Naive thymus-derived CD4-positive, alpha-beta T cell (primary cell): ENCODE data around the gene SUB1. TPM values are rescaled to one million over a fixed set of nuclear protein-coding genes. Genes with fewer than 3 reads are reported as not detected.

Source experiments
- ATAC-seq: fragments of 150-1000 bp; cut with Tn5 transposase; 2 replicates; pipeline ENCODE4 v1.10.0; 2021; ENCODE audit warnings: mild to moderate bottlenecking, moderate library complexity
- CTCF ChIA-PET: fragments of 350-600 bp; sonication (Branson Sonifier 250); formaldehyde crosslinking; loops from one replicate; lab custom pipeline; 2021; ENCODE audit warnings: antibody characterized with exemption; lab: Charles Lee
- POLR2A ChIA-PET: fragments of 350-600 bp; sonication (Branson Sonifier 250); formaldehyde crosslinking; loops from one replicate; lab custom pipeline; 2021; ENCODE audit warnings: antibody characterized with exemption, inconsistent platforms; lab: Charles Lee
- DNase-seq, 9 donors: peaks; one replicate each; pipeline versions ENCODE4 v3.0.0 to v3.0.0-alpha.2; 2020 to 2022; ENCODE audit warnings: mixed read lengths in 1 of 9
- H3K27ac ChIP-seq: one replicate; pipeline ENCODE4 v1.7.0; 2013; ENCODE audit warnings: mild to moderate bottlenecking, low read depth, low read length, moderate library complexity
- H3K27me3 ChIP-seq, 2 donors: one replicate each; pipeline ENCODE4 v1.7.0; 2013; ENCODE audit warnings: low read length in 2 of 2, mild to moderate bottlenecking in 2 of 2, moderate library complexity in 2 of 2; ENCODE audit not compliant: control insufficient read depth in 2 of 2, insufficient read depth in 2 of 2
- H3K36me3 ChIP-seq, 3 experiments: 1 replicate in 2 of 3; 2 replicates in 1 of 3; pipeline ENCODE4 v1.7.0; 2013; ENCODE audit warnings: low read length in 3 of 3, mild to moderate bottlenecking in 3 of 3, moderate library complexity in 1 of 3; ENCODE audit not compliant: insufficient read depth in 3 of 3, control insufficient read depth in 2 of 3
- H3K4me1 ChIP-seq, 2 donors: one replicate each; pipeline ENCODE4 v1.7.0; 2013; ENCODE audit warnings: low read length in 2 of 2, mild to moderate bottlenecking in 2 of 2, moderate library complexity in 1 of 2; ENCODE audit not compliant: control insufficient read depth in 2 of 2, insufficient read depth in 2 of 2
- H3K4me3 ChIP-seq: 2 replicates; pipeline ENCODE4 v1.7.0; 2013; ENCODE audit warnings: mild to moderate bottlenecking, low read length
- H3K9me3 ChIP-seq, 3 experiments: 1 replicate in 2 of 3; 2 replicates in 1 of 3; pipeline ENCODE4 v1.7.0; 2013; ENCODE audit warnings: low read length in 3 of 3; ENCODE audit not compliant: control insufficient read depth in 2 of 3
- H3K27ac Mint-ChIP-seq, 9 donors: one replicate each; pipeline ENCODE4 v1.8.0; 2020 to 2022; ENCODE audit warnings: mixed read lengths in 9 of 9, mild to moderate bottlenecking in 8 of 9, moderate library complexity in 5 of 9, inconsistent platforms in 2 of 9
- H3K27me3 Mint-ChIP-seq, 5 donors: one replicate each; pipeline ENCODE4 v1.8.0; 2021 to 2022; ENCODE audit warnings: mixed read lengths in 5 of 5, mild to moderate bottlenecking in 1 of 5
- H3K36me3 Mint-ChIP-seq, 5 donors: one replicate each; pipeline ENCODE4 v1.8.0; 2020 to 2022; ENCODE audit warnings: mixed read lengths in 5 of 5, mild to moderate bottlenecking in 3 of 5, inconsistent platforms in 1 of 5
- H3K4me1 Mint-ChIP-seq, 7 donors: one replicate each; pipeline ENCODE4 v1.8.0; 2020 to 2022; ENCODE audit warnings: mixed read lengths in 7 of 7, mild to moderate bottlenecking in 3 of 7, inconsistent platforms in 1 of 7
- H3K4me3 Mint-ChIP-seq, 10 donors: one replicate each; pipeline ENCODE4 v1.8.0; 2020 to 2022; ENCODE audit warnings: mild to moderate bottlenecking in 10 of 10, mixed read lengths in 10 of 10, moderate library complexity in 6 of 10, inconsistent platforms in 2 of 10
- H3K9me3 Mint-ChIP-seq, 11 donors: one replicate each; pipeline ENCODE4 v1.8.0; 2020 to 2022; ENCODE audit warnings: mixed read lengths in 11 of 11, mild to moderate bottlenecking in 4 of 11, inconsistent platforms in 1 of 11, moderate library complexity in 1 of 11
- intact Hi-C, 2 donors: fragments of 100-400 bp; cut with micrococcal nuclease; formaldehyde crosslinking; loops; one replicate each; pipeline ENCODE4 v1.15.1; 2023
- polyA plus RNA-seq, 2 donors: library from polyadenylated mRNA; unstranded; fragments of 300-500 nt; fragmentation: Illumina TruSeq; gene quantifications; one replicate each; pipeline ENCODE4 v1.2.3, GENCODE V29; 2021
- total RNA-seq, 6 experiments: library from RNA in 5 of 6; stranded (reverse) in 5 of 6; gene quantifications; 1 replicate in 5 of 6; 2 replicates in 1 of 6; pipeline ENCODE4 v1.2.3 and lab custom pipeline; 2021 to 2026

Gene SUB1
- total and polyA plus RNA-seq, 7 experiments from 2014 or later: 187 to 571 (median 304) TPM

DNA sequence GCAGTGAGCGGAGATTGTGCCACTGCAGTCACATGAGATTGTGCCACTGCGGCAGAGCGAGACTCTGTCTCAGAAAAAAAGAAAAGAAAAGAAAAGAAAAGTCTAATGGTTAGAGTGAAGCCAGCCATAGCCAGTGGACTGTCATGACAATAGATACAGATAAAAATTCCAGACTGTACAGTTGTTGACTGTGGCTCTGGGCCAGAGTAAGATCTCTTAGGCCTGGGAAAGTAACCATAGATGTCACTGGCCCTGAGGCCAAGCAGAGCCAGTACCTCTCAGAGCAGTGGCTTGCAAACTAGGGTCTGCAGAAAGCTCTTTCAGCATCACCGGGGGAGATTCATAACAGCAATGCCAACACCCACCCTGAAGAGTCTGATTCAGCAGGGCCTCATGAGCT, 44.1 kb upstream of the SUB1 start:
- H3K27ac Mint-ChIP-seq: peak overlapping the region in 1 of 9 donors; percentile 76
- Histone ChIP-seq H3K36me3 (no peaks in the 10 kb centered on the region), H3K27ac (no peak overlapping the region), H3K27me3 (no peaks in the 10 kb centered on the region), H3K4me3 (no peak overlapping the region), H3K9me3 (no peaks in the 10 kb centered on the region), H3K4me1 (peaks cover 0 to 19% of the 10 kb centered on the region in 2 donors)
- DNase-seq: no peak
- H3K27me3 Mint-ChIP-seq: no peaks in the 10 kb centered on the region
- intact Hi-C loops: no loop called here
- peaks cover 7 to 75% (median 21%) of the 10 kb centered on the region in 7 donors for H3K4me1 Mint-ChIP-seq
- peaks cover 3 to 47% (median 15%) of the 10 kb centered on the region in 5 donors for H3K36me3 Mint-ChIP-seq
- H3K4me3 Mint-ChIP-seq: peak overlapping the region in 1 of 10 donors; percentile 44
- ATAC-seq: no peak
- POLR2A ChIA-PET: no interaction called here
- CTCF ChIA-PET: interaction anchor here (0.7 kb wide), 1 partner anchor 48 kb away, joined by 3 read pairs; no protein-coding TSS in a partner anchor
- H3K9me3 Mint-ChIP-seq: peaks cover 0 to 6% (median 0%) of the 10 kb centered on the region in 11 donors

DNA sequence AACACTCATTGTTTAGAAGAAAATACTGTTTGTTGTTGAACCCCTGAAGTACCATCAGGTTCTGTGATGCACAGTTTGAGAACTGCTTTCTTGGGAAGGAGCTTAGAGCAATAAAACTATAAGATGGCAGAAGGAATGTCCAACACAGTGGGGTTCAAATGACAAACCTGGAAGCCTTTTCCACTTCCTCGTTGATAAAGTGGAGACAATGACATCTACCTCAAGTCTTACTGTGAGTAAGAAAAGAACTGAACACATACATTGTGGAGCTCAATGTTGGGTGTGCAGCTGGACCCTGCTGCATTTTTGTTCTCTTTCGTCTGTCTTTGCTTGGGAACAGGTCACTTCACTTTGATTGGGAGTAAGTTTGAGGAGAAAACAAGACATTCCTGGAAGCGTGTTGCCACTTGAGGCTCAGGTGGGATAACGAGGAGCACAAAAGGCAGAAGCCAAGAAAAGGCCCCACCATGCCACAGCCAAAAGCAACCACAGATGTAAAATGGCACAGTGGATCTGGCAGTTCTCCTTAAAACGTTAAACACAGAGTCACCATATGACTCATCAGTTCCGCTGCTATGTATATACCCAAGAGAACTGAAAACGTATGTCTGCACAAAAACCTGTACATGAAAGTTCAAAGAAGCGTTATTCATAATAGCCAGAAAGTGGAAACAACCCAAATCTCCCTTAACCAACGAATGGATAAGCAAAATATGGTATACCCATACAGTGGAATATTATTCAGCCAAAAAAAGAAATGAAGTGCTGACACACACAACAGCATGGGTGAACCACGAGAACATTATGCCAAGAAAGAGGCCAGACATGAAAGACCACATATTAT, 42.9 kb upstream of the SUB1 start:
- no peaks in the 10 kb centered on the region for H3K9me3 ChIP-seq
- H3K36me3 Mint-ChIP-seq: peaks cover 3 to 45% (median 15%) of the 10 kb centered on the region in 5 donors
- peak overlapping the region in 1 of 10 donors; percentile 73 for H3K4me3 Mint-ChIP-seq
- H3K27me3 ChIP-seq: no peaks in the 10 kb centered on the region
- H3K4me1 Mint-ChIP-seq: peaks cover 0 to 65% (median 14%) of the 10 kb centered on the region in 7 donors
- H3K4me1 ChIP-seq: peaks cover 0 to 12% of the 10 kb centered on the region in 2 donors
- H3K27ac Mint-ChIP-seq: peak overlapping the region in 1 of 9 donors; percentile 93
- intact Hi-C loops: loop anchor here in 1 of 2 donors (1.0 kb wide), 2 partner anchors 10 to 44 kb away; no protein-coding TSS in a partner anchor
- no peak overlapping the region for H3K4me3 ChIP-seq
- DNase-seq: peak in 1 of 9 donors; percentile 43
- peaks cover 0 to 6% (median 0%) of the 10 kb centered on the region in 11 donors for H3K9me3 Mint-ChIP-seq
- no peaks in the 10 kb centered on the region for H3K36me3 ChIP-seq
- ATAC-seq: no peak
- POLR2A ChIA-PET: no interaction called here
- H3K27me3 Mint-ChIP-seq: no peaks in the 10 kb centered on the region
- H3K27ac ChIP-seq: no peak overlapping the region
- CTCF ChIA-PET: interaction anchor here (0.6 kb wide), 1 partner anchor 337 kb away, joined by 3 read pairs; no protein-coding TSS in a partner anchor

DNA sequence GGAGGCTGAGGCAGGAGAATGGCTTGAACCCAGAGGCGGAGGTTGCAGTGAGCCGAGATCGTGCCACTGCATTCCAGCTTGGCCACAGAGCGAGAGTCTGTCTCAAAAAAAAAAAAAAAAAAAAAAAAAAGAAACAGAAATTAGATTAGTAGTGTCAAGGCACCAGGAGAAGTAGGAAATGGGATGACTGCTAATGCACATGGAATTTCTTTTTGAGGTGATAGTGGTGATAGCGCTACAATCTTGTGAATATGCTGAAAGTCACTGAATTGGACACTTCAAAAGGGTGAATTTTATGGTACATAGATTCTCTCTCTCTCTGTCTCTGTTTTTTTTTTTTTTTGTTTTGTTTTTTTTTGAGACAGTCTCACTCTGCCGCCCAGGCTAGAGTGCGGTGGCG, 42.1 kb upstream of the SUB1 start:
- Mint-ChIP-seq H3K27me3 (no peaks in the 10 kb centered on the region), H3K27ac (peak overlapping the region in 1 of 9 donors; percentile 93), H3K4me3 (no peak overlapping the region), H3K9me3 (peaks cover 0 to 6% (median 0%) of the 10 kb centered on the region in 11 donors), H3K4me1 (peaks cover 0 to 64% (median 8%) of the 10 kb centered on the region in 7 donors), H3K36me3 (peaks cover 3 to 51% (median 15%) of the 10 kb centered on the region in 5 donors)
- Histone ChIP-seq H3K27me3 (no peaks in the 10 kb centered on the region), H3K9me3 (no peaks in the 10 kb centered on the region), H3K36me3 (no peaks in the 10 kb centered on the region), H3K27ac (no peak overlapping the region), H3K4me3 (no peak overlapping the region), H3K4me1 (peaks cover 0 to 4% of the 10 kb centered on the region in 2 donors)
- ChIA-PET POLR2A (no interaction called here), CTCF (no interaction called here)
- ATAC-seq: no peak
- intact Hi-C loops: no loop called here
- no peak for DNase-seq

DNA sequence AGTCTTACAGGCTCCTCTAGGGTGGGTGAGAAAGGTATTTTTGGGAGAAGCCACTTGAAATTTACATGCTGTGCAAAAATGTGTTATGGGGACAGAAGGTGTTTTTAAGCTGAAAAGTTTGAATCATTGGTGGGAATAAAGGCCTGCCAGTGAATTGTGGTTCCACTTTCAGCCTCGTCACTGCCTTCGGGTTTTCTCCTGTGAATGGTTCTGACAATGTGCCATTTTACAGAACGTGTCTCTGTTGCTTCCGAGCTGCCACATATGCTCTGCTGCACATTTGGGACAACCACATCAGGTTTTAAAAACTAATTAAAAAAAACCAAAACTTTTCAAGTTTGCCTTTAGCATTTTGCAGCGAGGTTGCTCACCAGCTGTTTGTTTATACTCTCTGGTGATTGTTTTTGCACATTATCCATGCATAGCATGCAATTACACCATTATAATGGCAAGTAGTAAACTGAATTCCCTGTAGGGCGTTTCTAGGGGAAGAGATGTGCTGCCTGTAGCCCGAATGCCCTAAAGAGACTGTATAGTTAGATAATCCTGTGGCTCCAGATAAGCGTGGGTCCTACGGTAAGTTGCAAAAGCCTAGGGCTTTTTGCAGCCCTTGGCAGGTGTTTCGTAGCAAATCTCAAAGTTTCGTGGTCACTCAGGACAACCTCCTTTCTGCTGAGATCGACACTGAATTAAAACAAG, 40.1 kb upstream of the SUB1 start:
- H3K4me1 ChIP-seq: no peaks in the 10 kb centered on the region
- Mint-ChIP-seq H3K27ac (peak overlapping the region in 1 of 9 donors; percentile 9), H3K27me3 (no peaks in the 10 kb centered on the region), H3K9me3 (peaks cover 0 to 5% (median 0%) of the 10 kb centered on the region in 11 donors), H3K4me1 (peaks cover 0 to 46% (median 3%) of the 10 kb centered on the region in 7 donors), H3K36me3 (peaks cover 3 to 48% (median 17%) of the 10 kb centered on the region in 5 donors), H3K4me3 (no peak overlapping the region)
- no peak overlapping the region for H3K27ac ChIP-seq
- CTCF ChIA-PET: no interaction called here
- POLR2A ChIA-PET: no interaction called here
- DNase-seq: no peak
- ATAC-seq: no peak
- H3K9me3 ChIP-seq: no peaks in the 10 kb centered on the region
- intact Hi-C loops: no loop called here
- H3K27me3 ChIP-seq: no peaks in the 10 kb centered on the region
- H3K36me3 ChIP-seq: no peaks in the 10 kb centered on the region
- H3K4me3 ChIP-seq: no peak overlapping the region

DNA sequence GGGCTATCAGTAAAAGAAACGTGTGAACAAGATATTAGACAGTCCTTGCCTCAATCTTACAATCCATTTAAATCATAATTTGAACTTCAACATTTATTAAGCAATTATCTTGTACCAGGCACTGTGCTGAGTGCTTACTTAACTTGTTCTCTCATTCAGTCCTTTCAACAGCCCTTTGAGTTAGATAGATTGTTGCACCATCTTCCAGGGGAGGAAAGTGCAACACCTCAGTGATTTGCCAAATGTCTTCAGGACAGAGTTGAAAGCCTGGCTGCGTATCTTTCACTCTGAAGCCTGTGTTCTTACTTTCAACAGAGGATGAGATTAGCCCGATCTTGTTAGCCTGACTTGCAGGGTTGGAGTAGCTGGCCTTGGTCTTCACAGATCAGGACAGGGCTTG, 34.2 kb upstream of the SUB1 start:
- peaks cover 0 to 11% (median 0%) of the 10 kb centered on the region in 11 donors for H3K9me3 Mint-ChIP-seq
- DNase-seq (no peak), ATAC-seq (no peak)
- H3K4me1 Mint-ChIP-seq: peaks cover 13 to 29% (median 18%) of the 10 kb centered on the region in 7 donors
- peaks cover 5 to 64% (median 25%) of the 10 kb centered on the region in 5 donors for H3K36me3 Mint-ChIP-seq
- H3K4me3 Mint-ChIP-seq: no peak overlapping the region
- intact Hi-C loops: no loop called here
- H3K36me3 ChIP-seq: no peaks in the 10 kb centered on the region
- ChIA-PET CTCF (no interaction called here), POLR2A (no interaction called here)
- H3K9me3 ChIP-seq: no peaks in the 10 kb centered on the region
- H3K27me3 ChIP-seq: no peaks in the 10 kb centered on the region
- peaks cover 0 to 3% of the 10 kb centered on the region in 2 donors for H3K4me1 ChIP-seq
- H3K27ac Mint-ChIP-seq: peak overlapping the region in 1 of 9 donors; percentile 28
- no peak overlapping the region for H3K4me3 ChIP-seq
- H3K27me3 Mint-ChIP-seq: no peaks in the 10 kb centered on the region
- no peak overlapping the region for H3K27ac ChIP-seq

DNA sequence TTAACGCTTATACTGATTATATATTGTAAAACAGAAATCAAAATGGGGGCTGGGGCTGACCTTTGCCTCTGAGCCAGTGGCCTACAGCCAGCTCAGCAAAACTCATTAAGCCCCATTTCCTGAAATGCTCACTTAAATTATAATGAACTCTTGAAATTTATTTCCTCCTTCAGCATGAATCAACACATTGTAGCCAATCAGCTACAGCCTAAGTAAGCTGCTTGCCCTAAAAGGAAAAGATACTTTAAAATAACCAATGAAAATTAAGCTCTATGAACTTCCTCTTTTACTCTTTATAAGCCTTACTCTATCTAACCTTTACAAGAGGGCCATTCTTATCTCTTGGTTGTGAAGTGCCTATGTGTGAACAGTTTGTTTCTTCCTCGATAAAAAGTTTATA, 33.5 kb upstream of the SUB1 start:
- Mint-ChIP-seq H3K36me3 (peaks cover 5 to 64% (median 24%) of the 10 kb centered on the region in 5 donors), H3K27ac (no peak overlapping the region), H3K4me3 (no peak overlapping the region), H3K9me3 (peaks cover 0 to 11% (median 0%) of the 10 kb centered on the region in 11 donors), H3K27me3 (no peaks in the 10 kb centered on the region), H3K4me1 (peaks cover 13 to 29% (median 18%) of the 10 kb centered on the region in 7 donors)
- Histone ChIP-seq H3K27ac (no peak overlapping the region), H3K9me3 (no peaks in the 10 kb centered on the region), H3K27me3 (no peaks in the 10 kb centered on the region), H3K4me1 (peaks cover 0 to 3% of the 10 kb centered on the region in 2 donors), H3K36me3 (no peaks in the 10 kb centered on the region), H3K4me3 (no peak overlapping the region)
- ChIA-PET POLR2A (no interaction called here), CTCF (no interaction called here)
- no peak for DNase-seq
- no peak for ATAC-seq
- intact Hi-C loops: no loop called here
